Dendritic cell treated with granulocyte-macrophage colony-stimulating factor and Interleukin-4, amounts not matched to agents 40 ng/mL and 50 ng/mL, for 4 days (primary cell): ENCODE data around the gene CTBP2.

Experiments
- H3K27ac Mint-ChIP-seq: one replicate; pipeline ENCODE4 v1.8.0; 2022; ENCODE audit warnings: mild to moderate bottlenecking, mixed read lengths
- H3K27me3 Mint-ChIP-seq: one replicate; pipeline ENCODE4 v1.8.0; 2022; ENCODE audit warnings: mild to moderate bottlenecking, mixed read lengths
- H3K36me3 Mint-ChIP-seq: one replicate; pipeline ENCODE4 v1.8.0; 2022; ENCODE audit warnings: low read depth, mixed read lengths
- H3K4me1 Mint-ChIP-seq: one replicate; pipeline ENCODE4 v1.8.0; 2022; ENCODE audit warnings: low read depth, mixed read lengths
- H3K4me3 Mint-ChIP-seq: one replicate; pipeline ENCODE4 v1.8.0; 2022; ENCODE audit warnings: mild to moderate bottlenecking, moderate library complexity, mixed read lengths
- H3K9me3 Mint-ChIP-seq: one replicate; pipeline ENCODE4 v1.8.0; 2022; ENCODE audit warnings: mixed read lengths
- intact Hi-C: fragments of 100-400 bp; cut with micrococcal nuclease; formaldehyde crosslinking; loops from one replicate; pipeline ENCODE4 v1.15.0; 2022

The CTBP2 gene

DNA sequence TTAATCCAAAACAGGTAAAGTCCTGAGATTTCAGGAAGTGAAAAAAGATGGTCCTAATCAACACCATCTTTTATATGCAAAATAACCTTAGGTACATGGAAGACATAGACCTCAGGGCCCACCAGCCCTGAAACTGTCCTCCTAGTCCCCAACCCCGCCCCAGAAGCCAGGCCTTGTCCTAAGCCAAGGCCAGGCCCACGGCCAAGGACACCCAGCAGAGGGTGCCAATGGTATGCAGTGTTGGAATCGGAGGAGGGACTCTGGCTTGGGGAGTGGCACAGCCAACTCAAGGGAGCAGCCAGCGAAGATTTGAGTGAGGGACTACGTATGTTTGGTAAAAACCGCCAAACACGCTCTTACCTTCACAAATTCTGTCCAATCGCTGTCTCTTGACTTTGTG, 121.7 kb downstream of the CTBP2 start:
- intact Hi-C loops: no loop called here
- no peak overlapping the region for H3K4me3 Mint-ChIP-seq

DNA sequence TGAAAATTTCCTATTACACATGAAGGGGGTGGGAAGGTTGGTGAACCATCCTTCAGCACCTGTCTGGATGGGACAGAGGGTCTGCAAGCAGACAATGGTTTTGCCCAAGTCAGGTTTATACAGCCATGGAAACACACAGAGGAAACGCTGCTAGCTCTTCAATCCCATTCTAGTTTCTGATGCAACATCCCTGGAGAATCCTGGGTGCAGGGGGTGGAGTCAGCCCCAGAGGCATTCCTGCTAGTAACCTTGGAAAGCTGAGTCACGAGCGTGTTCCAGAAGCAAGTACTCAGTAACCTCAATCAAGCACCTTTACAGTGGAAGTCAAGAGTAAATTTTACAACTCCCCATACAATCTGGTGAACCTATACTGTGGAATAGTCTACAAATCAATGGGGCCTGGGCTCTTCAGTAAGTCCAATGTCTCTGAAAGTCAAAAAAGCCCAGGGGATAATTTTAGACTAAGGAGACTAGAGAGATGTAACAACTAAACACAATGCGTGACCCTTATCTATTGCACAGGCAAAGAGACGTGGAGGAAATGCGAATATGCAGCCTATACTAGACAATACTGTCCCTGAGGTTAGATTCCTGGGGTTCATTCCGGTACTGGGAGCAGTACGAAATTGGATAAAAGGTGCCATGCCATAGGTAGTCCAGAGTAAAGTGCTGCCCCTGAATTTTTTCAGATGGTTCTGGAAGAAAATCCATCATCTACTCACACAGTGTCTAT, 123.1 kb downstream of the CTBP2 start:
- H3K36me3 Mint-ChIP-seq: peaks cover 76% of the 10 kb centered on the region

More for the DNA sequence above, 121.7 kb downstream of the CTBP2 start:
- no peaks in the 10 kb centered on the region for H3K9me3 Mint-ChIP-seq
- H3K27ac Mint-ChIP-seq: no peak overlapping the region
- H3K36me3 Mint-ChIP-seq: peaks cover 68% of the 10 kb centered on the region
- H3K4me1 Mint-ChIP-seq: peaks cover 29% of the 10 kb centered on the region
- no peaks in the 10 kb centered on the region for H3K27me3 Mint-ChIP-seq

DNA sequence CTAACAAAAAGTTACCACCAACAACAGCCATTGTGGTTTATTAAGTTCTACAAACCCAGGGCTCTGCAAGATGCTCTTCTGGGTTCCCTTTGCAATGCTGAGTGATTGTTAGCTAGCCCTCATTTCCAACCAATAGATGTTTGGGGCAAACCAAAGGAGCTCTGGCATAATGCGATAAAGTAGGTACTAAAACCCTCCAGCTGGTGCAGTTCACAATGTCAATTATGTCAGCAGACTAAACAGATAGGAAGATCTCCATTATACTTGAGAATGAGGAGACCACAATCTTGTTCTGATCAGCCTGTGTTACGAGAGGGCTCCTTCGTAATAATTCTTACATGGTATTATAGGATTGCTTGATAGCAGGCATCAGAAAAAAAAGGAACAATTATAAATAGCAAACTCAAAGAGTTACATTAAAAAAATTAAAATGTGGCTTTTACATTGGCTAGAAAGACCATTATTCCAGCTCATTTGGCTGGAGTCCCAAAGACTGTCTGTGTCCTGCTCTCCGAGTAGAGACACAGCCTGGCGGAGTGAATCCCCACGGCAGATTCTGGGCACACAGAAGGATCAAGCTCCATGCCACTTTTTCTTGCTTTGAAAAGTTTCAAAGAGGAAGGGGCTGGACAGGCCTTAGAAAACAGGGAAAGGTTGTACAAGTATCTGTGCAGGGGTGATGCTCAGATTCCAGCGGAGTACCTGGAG, 124.6 kb downstream of the CTBP2 start:
- Mint-ChIP-seq H3K9me3 (no peaks in the 10 kb centered on the region), H3K4me3 (no peak overlapping the region), H3K27ac (no peak overlapping the region), H3K27me3 (no peaks in the 10 kb centered on the region), H3K4me1 (peaks cover 15% of the 10 kb centered on the region), H3K36me3 (peaks cover 90% of the 10 kb centered on the region)
- intact Hi-C loops: no loop called here

More for the DNA sequence above, 123.1 kb downstream of the CTBP2 start:
- H3K4me3 Mint-ChIP-seq: no peak overlapping the region
- peaks cover 16% of the 10 kb centered on the region for H3K4me1 Mint-ChIP-seq
- H3K27me3 Mint-ChIP-seq: no peaks in the 10 kb centered on the region
- no peaks in the 10 kb centered on the region for H3K9me3 Mint-ChIP-seq
- no peak overlapping the region for H3K27ac Mint-ChIP-seq
- intact Hi-C loops: no loop called here

GRCh38 chr10:125035136-125035535, 125.2 kb downstream of the CTBP2 start:
- H3K27me3 Mint-ChIP-seq: no peaks in the 10 kb centered on the region
- H3K36me3 Mint-ChIP-seq: peaks cover 89% of the 10 kb centered on the region
- H3K27ac Mint-ChIP-seq: no peak overlapping the region
- H3K4me3 Mint-ChIP-seq: no peak overlapping the region
- H3K9me3 Mint-ChIP-seq: no peaks in the 10 kb centered on the region
- peaks cover 10% of the 10 kb centered on the region for H3K4me1 Mint-ChIP-seq
- intact Hi-C loops: no loop called here

DNA sequence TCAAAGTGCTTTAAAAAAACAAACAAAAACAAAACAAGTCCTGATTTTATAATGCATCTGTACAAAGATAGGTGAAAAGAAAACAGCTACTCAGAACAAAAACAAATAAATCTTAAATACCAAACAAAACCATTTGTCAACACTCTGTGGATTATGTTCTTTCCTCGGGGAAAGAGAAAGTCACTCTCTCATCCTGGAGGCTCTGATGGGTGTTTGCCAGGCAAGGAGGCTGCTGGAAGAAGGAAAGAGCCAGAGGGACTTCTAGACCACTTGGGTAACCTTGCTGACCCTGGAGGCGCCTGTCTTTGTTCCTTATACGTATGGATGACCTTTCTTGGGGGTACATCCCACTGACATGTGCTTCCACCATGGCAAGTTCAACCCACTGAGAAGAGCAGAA, 125.7 kb downstream of the CTBP2 start:
- no peak overlapping the region for H3K27ac Mint-ChIP-seq
- H3K27me3 Mint-ChIP-seq: no peaks in the 10 kb centered on the region
- H3K4me3 Mint-ChIP-seq: no peak overlapping the region
- H3K9me3 Mint-ChIP-seq: no peaks in the 10 kb centered on the region
- intact Hi-C loops: no loop called here
- H3K36me3 Mint-ChIP-seq: peaks cover 90% of the 10 kb centered on the region
- H3K4me1 Mint-ChIP-seq: peaks cover 8% of the 10 kb centered on the region

GRCh38 chr10:125033146-125033924, 127.0 kb downstream of the CTBP2 start:
- peaks cover 4% of the 10 kb centered on the region for H3K4me1 Mint-ChIP-seq
- no peaks in the 10 kb centered on the region for H3K9me3 Mint-ChIP-seq
- no peaks in the 10 kb centered on the region for H3K27me3 Mint-ChIP-seq
- intact Hi-C loops: no loop called here
- no peak overlapping the region for H3K27ac Mint-ChIP-seq
- no peak overlapping the region for H3K4me3 Mint-ChIP-seq
- peaks cover 89% of the 10 kb centered on the region for H3K36me3 Mint-ChIP-seq

DNA sequence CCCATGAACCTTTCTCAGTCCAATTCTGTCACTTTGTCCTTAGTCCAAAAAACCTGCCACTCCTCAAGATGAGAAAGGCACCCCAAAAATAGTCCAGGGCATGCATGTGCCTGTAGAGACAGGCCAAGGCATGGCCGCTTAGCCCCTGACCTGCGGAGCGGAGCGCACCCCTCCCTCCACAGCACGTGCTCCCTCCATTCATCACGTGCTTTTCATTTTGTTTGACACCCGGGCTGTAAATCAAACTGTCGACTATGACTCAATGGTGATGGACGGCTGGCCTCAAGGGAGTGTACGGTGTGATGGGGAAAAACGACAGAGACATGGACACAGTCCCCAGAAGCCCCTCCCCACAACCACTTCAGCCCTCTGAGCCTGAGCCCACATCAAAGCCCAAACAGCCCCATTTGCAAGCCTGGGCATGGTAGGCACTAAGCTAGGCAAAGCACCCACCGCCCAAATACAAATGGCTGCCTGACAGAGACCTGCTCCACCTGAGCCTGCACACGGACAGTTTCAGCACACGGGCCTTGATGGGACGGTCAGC, 127.8 kb downstream of the CTBP2 start:
- no peak overlapping the region for H3K4me3 Mint-ChIP-seq
- intact Hi-C loops: no loop called here
- peaks cover 4% of the 10 kb centered on the region for H3K4me1 Mint-ChIP-seq
- H3K36me3 Mint-ChIP-seq: peaks cover 89% of the 10 kb centered on the region
- H3K27ac Mint-ChIP-seq: no peak overlapping the region
- no peaks in the 10 kb centered on the region for H3K27me3 Mint-ChIP-seq
- H3K9me3 Mint-ChIP-seq: no peaks in the 10 kb centered on the region

DNA sequence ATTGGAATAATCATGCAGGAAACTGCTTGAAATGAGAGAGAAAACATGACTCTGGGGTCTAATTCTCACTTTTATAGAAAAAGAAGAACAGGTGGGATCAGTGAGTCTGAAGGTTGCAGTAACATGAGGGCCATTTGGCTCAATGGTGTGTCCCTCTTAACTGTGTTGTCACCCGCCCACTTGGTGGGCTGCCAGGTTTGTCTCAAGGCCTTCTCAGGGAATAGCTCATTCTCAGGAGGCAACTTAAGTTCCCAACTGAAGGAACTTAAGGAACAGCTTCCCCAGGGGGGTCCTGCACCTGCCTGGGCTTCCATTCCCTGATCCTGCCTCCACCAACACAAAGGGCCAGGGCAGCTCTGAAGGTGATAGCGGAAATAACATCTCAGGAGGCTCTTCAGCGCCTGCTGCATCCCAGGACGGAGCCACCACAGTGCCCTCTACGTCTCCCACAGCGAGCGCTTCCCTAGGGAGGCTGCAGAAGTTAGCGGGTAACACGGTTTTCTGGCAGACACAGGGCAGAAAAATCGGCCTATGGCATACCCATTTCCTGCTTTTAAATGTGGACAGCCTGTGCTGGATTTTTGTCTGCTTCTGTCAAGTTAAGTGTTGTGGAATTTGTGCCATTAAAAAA, 129.7 kb downstream of the CTBP2 start:
- Mint-ChIP-seq H3K36me3 (peaks cover 89% of the 10 kb centered on the region), H3K4me1 (peaks cover 4% of the 10 kb centered on the region), H3K27me3 (no peaks in the 10 kb centered on the region), H3K27ac (no peak overlapping the region), H3K4me3 (no peak overlapping the region), H3K9me3 (no peaks in the 10 kb centered on the region)
- intact Hi-C loops: no loop called here

- Mint-ChIP-seq H3K27me3 (no peaks in the 10 kb centered on the region), H3K4me3 (no peak overlapping the region), H3K27ac (no peak overlapping the region), H3K4me1 (peaks cover 4% of the 10 kb centered on the region), H3K36me3 (peaks cover 90% of the 10 kb centered on the region), H3K9me3 (no peaks in the 10 kb centered on the region)
- intact Hi-C loops: no loop called here
Observed at GRCh38 chr10:125029584-125030242, 130.7 kb downstream of the CTBP2 start.

- no peak overlapping the region for H3K4me3 Mint-ChIP-seq
- H3K36me3 Mint-ChIP-seq: peaks cover 93% of the 10 kb centered on the region
Observed at GRCh38 chr10:125027871-125028869, 132.2 kb downstream of the CTBP2 start.

GRCh38 chr10:125026974-125027735, 133.2 kb downstream of the CTBP2 start:
- Mint-ChIP-seq H3K27me3 (no peaks in the 10 kb centered on the region), H3K36me3 (peaks cover 93% of the 10 kb centered on the region)

More at GRCh38 chr10:125027871-125028869, 132.2 kb downstream of the CTBP2 start:
- Mint-ChIP-seq H3K9me3 (no peaks in the 10 kb centered on the region), H3K4me1 (peaks cover 4% of the 10 kb centered on the region), H3K27me3 (no peaks in the 10 kb centered on the region), H3K27ac (no peak overlapping the region)
- intact Hi-C loops: no loop called here

More at GRCh38 chr10:125026974-125027735, 133.2 kb downstream of the CTBP2 start:
- H3K4me3 Mint-ChIP-seq: no peak overlapping the region
- intact Hi-C loops: no loop called here
- H3K27ac Mint-ChIP-seq: no peak overlapping the region
- no peaks in the 10 kb centered on the region for H3K9me3 Mint-ChIP-seq
- H3K4me1 Mint-ChIP-seq: peaks cover 11% of the 10 kb centered on the region
